ENCODE data around the gene RHOU. TPM values are rescaled to one million over a fixed set of nuclear protein-coding genes. Genes with fewer than 3 reads are reported as not detected.

RHOU gene
- total RNA-seq, 1 experiment from 2014 or later: 0.26 TPM

- ATAC-seq (no peak), DNase-seq (no peak)
- Histone ChIP-seq H3K4me3 (ENCODE audit: low read length) (no peak overlapping the region), H3K9me3 (ENCODE audit: low read length) (no peaks in the 10 kb centered on the region), H3K36me3 (ENCODE audit: low read depth, low read length) (no peaks in the 10 kb centered on the region), H4K20me1 (ENCODE audit: low read length) (no peaks in the 10 kb centered on the region), H3K79me2 (ENCODE audit: low read length) (no peaks in the 10 kb centered on the region), H2AFZ (ENCODE audit: low read length) (no peak overlapping the region), H3K27ac (ENCODE audit: low read length) (no peak overlapping the region), H3K9me2 (replicated peaks; ENCODE audit: low read length) (no peaks in the 10 kb centered on the region), H3K27me3 (ENCODE audit: low read length) (peaks cover 78% of the 10 kb centered on the region), H3K4me1 (ENCODE audit: insufficient read depth, low read length) (no peaks in the 10 kb centered on the region), H3K9ac (ENCODE audit: low read length) (no peak overlapping the region), H3K4me2 (ENCODE audit: low read length) (no peak overlapping the region), H3F3A (ENCODE audit: low read length, unreplicated experiment) (no peaks in the 10 kb centered on the region)
- ChIA-PET POLR2A (ENCODE audit: unreplicated experiment) (no interaction called here), CTCF (no interaction called here)
- intact Hi-C loops (cut with micrococcal nuclease): no loop called here
- TF ChIP-seq CTCF (conservative IDR thresholded peaks at IDR 0.05; ENCODE audit: low read depth, low read length): no peak
- TF ChIP-seq EZH2phosphoT487 (IDR thresholded peaks at IDR 0.05; ENCODE audit: borderline replicate concordance, low read length): no peak
- TF ChIP-seq EZH2 (IDR thresholded peaks at IDR 0.05; ENCODE audit: low read length, unreplicated experiment): no peak
- BruUV-seq (replicated peaks): no TSS peak
Measured at GRCh38 chr1:228791791-228792190, 56.5 kb downstream of the RHOU start.

GRCh38 chr1:228792601-228793000, 57.3 kb downstream of the RHOU start:
- TF ChIP-seq EZH2phosphoT487 (IDR thresholded peaks at IDR 0.05; ENCODE audit: borderline replicate concordance, low read length) (no peak), EZH2 (IDR thresholded peaks at IDR 0.05; ENCODE audit: low read length, unreplicated experiment) (no peak)
- Histone ChIP-seq H3K36me3 (ENCODE audit: low read depth, low read length) (no peaks in the 10 kb centered on the region), H3K79me2 (ENCODE audit: low read length) (no peaks in the 10 kb centered on the region), H3K9me2 (replicated peaks; ENCODE audit: low read length) (no peaks in the 10 kb centered on the region), H3K9ac (ENCODE audit: low read length) (no peak overlapping the region), H3K9me3 (ENCODE audit: low read length) (no peaks in the 10 kb centered on the region), H3K4me2 (ENCODE audit: low read length) (no peak overlapping the region), H2AFZ (ENCODE audit: low read length) (no peak overlapping the region), H3K27me3 (ENCODE audit: low read length) (peaks cover 70% of the 10 kb centered on the region), H3F3A (ENCODE audit: low read length, unreplicated experiment) (no peaks in the 10 kb centered on the region), H4K20me1 (ENCODE audit: low read length) (no peaks in the 10 kb centered on the region), H3K4me1 (ENCODE audit: insufficient read depth, low read length) (no peaks in the 10 kb centered on the region), H3K4me3 (ENCODE audit: low read length) (no peak overlapping the region), H3K27ac (ENCODE audit: low read length) (no peak overlapping the region)
- no peak for DNase-seq
- ChIA-PET CTCF (no interaction called here), POLR2A (ENCODE audit: unreplicated experiment) (no interaction called here)
- intact Hi-C loops (cut with micrococcal nuclease): no loop called here
- BruUV-seq (replicated peaks): no TSS peak
- no peak for ATAC-seq

GRCh38 chr1:228793032-228793431, 57.8 kb downstream of the RHOU start:
- Histone ChIP-seq H4K20me1 (ENCODE audit: low read length) (no peaks in the 10 kb centered on the region), H3K4me3 (ENCODE audit: low read length) (no peak overlapping the region), H3K9me3 (ENCODE audit: low read length) (no peaks in the 10 kb centered on the region), H3K27ac (ENCODE audit: low read length) (no peak overlapping the region), H2AFZ (ENCODE audit: low read length) (no peak overlapping the region), H3K9ac (ENCODE audit: low read length) (no peak overlapping the region), H3K79me2 (ENCODE audit: low read length) (no peaks in the 10 kb centered on the region), H3K4me2 (ENCODE audit: low read length) (no peak overlapping the region), H3K4me1 (ENCODE audit: insufficient read depth, low read length) (no peaks in the 10 kb centered on the region), H3K9me2 (replicated peaks; ENCODE audit: low read length) (no peaks in the 10 kb centered on the region), H3K36me3 (ENCODE audit: low read depth, low read length) (no peaks in the 10 kb centered on the region), H3K27me3 (ENCODE audit: low read length) (peaks cover 65% of the 10 kb centered on the region), H3F3A (ENCODE audit: low read length, unreplicated experiment) (no peaks in the 10 kb centered on the region)
- ATAC-seq: no peak
- no peak for DNase-seq
- ChIA-PET CTCF (no interaction called here), POLR2A (ENCODE audit: unreplicated experiment) (no interaction called here)
- intact Hi-C loops (cut with micrococcal nuclease): no loop called here
- TF ChIP-seq EZH2 (IDR thresholded peaks at IDR 0.05; ENCODE audit: low read length, unreplicated experiment) (no peak), CTCF (conservative IDR thresholded peaks at IDR 0.05; ENCODE audit: low read depth, low read length) (no peak)
- BruUV-seq (replicated peaks): no TSS peak

Measured in PC-3 (cell line).